NCI-H1417 treated with DMSO at 0.1 percent for 48 hours (cell line): ENCODE measurements around the gene RNF224.
A peak's percentile ranks its signal among the peaks of the same experiment; 100 is the strongest.
"Not testable (repeated sequence)": the region's sequence is repeated elsewhere in the genome, so short reads cannot be mapped to it uniquely, and the experiment has no call there.

Source experiments
- DNase-seq: peaks from one replicate; lab custom pipeline; 2025; lab: John Stamatoyannopoulos, UW

Gene RNF224

DNA sequence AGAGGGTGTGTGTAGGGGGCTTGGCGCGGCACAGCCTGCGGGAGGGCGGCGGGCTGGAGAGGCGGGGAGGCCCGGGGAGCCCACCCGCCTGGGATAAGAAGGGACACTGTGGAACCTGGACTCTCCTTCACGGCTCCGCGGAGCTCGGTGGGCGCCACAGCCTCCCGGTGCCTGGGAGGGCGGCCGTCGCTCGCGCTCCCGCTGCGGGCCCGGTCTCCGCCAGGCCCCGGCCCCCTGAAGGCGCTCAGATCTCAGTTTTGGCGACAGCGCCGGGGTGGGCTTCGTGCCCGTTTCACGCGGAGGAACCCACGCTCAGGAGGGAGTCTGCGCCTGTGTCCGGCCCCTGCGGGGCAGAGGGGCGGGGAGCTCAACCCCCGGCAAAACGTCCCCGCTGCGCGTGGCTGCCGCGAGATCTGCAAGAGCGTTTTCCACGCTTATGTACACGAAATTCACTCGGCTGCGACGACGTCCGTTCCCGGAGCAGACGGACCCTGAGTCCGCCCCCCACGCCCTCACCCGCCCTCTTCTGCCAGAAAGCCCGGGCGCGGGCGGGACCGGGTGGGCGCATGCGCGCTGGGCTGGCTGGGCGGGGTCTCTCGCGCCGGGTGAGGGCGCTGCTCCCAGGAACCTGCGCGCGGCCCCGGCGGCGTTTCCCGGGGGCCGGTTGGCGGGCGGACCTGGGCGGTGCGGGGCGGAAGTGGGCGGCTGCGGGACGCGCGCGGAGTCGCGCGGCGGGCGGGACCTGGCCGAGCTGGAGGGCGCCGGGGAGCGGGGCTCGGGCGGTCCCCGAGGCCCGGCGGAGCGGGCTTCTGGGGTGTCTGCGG, 27.5 kb downstream of the RNF224 start, which contains the start of gene NELFB:
TSS of gene NELFB (plus strand) at position 704 of the 824 bp plus-strand sequence.
- DNase-seq: peak; percentile 46

DNA sequence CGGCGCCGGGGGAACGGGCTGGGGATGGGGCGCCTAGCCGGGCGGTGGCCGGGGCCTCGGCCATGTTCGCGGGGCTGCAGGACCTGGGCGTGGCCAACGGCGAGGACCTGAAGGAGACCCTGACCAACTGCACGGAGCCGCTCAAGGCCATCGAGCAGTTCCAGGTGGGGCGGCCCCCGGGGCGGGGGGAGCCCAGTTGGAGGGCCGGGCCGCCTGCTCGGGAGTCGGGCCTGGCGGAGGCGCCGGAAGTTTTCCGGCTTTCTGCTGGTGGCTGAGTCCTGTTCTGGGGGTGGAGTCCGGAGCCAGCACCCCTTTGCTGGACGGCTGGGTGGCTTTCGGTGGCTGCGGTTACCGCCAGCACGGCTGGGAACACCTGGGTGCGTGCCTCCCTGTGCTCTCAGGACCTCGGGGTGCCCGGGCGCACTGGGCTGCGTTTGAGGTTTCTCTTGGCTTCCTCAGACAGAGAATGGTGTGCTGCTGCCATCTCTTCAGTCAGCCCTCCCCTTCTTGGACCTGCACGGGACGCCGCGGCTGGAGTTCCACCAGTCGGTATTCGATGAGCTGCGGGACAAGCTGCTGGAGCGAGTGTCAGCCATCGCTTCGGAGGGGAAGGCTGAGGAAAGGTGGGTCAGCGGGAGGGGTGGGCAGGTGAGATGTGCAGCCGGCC, 28.3 kb downstream of the RNF224 start:
- DNase-seq: no peak

GRCh38 chr9:137256362-137256761, 29.1 kb downstream of the RNF224 start:
- no peak for DNase-seq

GRCh38 chr9:137256856-137257255, 29.6 kb downstream of the RNF224 start:
- no peak for DNase-seq

DNA sequence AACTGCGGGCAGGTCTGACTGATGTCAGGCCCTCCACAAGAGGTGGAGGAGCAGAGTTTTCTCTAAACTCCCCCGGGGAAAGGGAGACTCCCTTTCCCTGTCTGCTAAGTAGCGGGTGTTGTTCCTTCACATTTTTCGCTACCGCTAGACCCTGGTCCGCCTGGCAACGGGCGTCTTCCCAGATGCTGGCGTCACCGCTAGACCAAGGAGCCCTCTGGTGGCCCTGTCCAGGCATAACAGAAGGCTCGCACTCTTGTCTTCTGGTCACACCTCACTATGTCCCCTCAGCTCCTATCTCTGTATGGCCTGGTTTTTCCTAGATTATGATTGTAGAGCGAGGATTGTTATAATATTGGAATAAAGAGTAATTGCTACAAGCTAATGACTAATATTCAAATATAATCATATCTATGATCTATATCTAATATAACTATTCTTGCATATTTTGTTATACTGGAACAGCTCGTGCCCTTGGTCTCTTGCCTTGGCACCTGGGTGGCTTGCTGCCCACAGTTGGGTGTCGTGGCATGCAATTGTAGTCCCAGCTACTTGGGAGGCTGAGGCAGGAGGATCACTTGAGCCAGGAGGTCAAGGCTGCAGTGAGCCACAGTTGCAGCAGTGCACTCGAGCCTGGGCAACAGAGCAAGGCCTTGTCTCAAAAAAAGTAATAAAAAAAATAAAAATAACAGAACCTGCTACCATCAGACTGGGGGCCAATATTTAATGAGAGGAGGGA, 35.0 kb downstream of the RNF224 start:
- DNase-seq: not testable (repeated sequence)

DNA sequence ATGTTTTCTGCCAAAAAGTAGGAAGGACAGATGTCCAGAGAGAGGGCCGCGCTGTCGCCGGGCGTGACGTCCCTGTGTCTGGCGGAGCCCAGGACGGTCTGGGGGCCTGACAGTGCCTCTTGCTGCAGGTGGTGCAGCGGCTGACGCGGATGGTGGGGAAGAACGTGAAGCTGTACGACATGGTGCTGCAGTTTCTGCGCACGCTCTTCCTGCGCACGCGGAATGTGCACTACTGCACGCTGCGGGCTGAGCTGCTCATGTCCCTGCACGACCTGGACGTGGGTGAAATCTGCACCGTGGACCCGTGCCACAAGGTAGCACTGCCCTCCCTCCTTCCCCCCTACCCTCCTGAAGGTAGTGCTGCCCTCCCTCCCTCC, 35.6 kb downstream of the RNF224 start:
- no peak for DNase-seq

DNA sequence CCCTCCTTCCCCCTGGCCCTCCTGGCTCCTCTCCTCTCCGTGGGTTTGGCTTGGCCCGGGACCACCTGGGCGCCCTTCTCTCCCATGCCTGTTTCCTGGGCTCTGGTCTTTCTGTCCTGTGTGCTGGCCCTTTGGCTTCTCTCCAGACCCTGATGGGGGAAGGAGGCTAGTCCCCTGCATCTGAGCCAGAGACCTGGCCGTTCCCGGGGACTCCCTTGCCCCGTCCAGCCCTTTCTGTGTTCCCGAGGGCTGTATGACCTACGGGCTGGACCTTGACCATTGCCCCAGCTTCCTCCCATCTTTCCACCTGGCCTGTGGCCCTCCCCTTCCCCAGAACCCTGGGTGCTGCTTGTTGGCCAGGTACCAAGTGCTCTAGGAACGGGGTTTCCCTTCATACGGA, 36.2 kb downstream of the RNF224 start:
- no peak for DNase-seq

- no peak for DNase-seq
These were observed 36.8 kb downstream of the RNF224 start for GRCh38 chr9:137264067-137264466.

DNA sequence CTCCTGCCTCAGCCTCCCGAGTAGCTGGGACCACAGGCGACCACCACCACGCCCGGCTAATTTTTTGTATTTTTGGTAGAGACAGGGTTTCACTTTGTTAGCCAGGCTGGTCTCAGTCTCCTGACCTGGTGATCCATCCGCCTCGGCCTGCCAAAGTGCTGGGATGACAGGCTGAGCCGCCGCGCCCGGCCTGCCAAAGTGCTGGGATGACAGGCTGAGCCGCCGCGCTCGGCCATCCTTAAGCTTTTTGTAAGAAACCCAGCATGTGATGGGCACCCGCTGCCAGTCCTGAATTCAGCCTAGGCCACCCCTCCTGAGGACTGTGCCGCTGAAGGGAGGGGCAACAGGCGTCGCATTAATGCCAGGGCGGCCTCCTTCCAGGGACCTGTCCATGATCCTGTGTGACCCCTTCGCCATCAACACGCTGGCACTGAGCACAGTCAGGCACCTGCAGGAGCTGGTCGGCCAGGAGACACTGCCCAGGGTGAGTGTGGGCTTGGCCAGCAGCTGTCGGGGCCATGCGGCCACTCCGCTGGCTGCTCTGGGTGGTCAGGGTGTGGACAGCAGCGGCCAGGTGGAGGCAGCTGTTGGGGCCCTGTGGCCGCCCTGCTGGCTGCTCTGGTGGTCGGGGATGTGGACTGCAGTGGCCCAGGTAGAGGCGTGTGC, 38.3 kb downstream of the RNF224 start:
- DNase-seq: no peak

- DNase-seq: no peak
These were observed 38.8 kb downstream of the RNF224 start for GRCh38 chr9:137266162-137266527.

GRCh38 chr9:137266585-137267453, 39.5 kb downstream of the RNF224 start:
- no peak for DNase-seq

DNA sequence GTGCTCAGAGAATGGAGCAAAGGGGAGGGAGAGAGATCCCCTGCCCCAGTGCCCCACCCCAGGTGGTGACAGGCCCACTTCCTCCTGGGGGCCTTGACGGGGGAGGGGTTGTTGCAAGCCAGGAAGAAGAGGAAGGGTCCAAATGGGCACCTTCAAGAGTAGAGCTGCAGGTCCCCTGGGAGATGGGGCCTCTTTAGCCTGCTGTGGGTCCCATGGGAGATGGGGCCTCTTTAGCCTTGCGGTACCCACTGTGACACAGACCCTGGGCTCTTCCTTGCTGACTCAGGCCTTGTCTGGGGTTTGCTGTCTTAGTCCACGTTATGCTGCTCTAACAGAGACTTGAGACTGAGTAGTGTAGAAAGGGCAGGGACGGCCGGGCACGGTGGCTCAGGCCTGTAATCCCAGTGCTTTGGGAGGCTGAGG, 40.6 kb downstream of the RNF224 start:
- no peak for DNase-seq

DNA sequence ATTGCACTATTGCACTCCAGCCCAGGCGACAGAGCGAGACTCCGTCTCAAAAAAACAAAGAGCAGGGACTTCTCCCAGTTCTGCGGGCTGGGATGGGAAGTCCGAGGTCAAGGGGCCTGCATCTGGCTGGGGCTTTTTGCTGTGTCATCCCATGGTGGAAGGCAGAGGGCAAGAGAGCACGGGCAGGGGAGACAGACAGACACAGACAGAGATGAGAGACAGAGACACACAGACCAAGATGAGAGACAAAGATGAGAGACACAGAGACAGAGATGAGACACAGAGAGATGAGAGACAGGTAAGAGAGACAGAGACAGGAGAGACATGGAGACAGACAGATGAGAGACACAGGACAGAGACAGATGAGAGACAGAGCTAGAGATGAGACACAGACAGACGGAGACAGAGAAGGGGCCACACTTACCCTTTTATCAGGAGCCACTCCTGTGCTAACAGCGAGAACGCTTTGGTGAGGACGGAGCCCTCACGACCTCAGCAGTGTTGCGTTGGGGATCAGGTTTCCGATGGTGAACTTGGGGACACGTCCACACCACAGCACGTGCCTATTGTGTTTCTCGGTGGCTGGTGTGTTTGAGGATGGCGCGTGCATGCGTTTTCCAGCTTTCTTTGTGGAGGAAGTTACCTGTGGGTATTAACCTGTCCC, 41.4 kb downstream of the RNF224 start:
- DNase-seq: no peak

DNA sequence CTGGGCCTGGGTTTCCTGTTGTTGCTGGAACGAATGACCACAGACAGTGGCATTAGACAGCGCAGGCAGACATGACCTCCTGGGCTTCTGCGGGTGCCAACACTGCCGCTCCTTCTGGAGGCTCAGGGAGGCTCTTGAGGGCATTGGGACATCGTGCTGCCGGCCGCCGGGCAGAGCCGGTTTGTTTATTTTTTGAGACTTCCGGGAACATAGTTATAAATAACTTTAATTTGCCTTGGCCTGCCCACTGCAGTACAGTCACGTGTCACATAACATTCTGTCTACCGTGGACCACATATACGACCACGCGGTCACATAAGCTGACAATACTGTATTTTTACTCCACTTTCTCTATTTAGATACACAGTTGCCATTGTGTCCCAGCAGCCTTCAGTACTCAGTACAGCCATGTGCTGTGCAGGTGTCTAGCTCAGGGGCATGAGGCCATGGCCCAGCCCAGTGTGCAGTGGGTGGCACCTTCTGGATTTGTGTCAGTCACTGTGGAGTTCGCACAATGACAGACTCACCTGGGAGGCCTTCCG, 42.0 kb downstream of the RNF224 start:
- no peak for DNase-seq

DNA sequence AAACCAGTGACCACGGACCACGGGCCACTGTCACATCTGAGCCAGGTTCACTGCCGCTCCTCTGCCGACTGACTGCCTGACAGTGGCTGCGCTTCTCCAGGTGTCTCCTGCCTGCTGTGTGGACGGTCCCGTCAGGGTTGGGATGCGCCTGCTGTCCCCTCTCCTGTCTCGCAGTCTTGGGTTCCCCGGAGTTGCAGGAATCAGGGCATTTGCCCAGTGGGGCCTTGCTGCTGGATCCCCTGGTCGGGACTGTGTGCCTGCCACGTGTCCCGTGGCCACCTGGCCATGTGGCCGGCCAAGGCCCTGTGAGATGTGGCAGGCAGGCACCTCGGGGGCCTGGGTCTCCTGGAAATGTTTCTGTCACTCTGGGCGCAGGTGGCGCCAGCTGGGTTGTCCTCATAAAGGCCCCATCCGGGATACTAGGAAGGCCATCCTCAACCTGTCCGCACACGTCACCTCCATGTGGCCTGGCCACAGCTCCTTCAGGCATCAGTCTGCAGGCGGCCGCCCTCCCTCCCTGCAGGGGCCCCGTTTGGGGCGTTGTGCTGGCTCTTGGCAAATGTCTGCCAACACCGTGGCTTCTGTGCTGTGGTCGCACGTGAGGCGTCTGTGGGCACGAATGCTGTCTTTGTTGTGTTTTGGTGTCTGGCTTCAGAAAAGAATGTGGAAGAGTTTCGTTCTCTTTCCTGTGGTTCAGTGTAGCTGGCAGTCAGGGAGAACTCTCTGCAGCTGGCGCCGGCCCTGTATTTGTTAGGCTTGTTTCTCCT, 43.8 kb downstream of the RNF224 start:
- no peak for DNase-seq

DNA sequence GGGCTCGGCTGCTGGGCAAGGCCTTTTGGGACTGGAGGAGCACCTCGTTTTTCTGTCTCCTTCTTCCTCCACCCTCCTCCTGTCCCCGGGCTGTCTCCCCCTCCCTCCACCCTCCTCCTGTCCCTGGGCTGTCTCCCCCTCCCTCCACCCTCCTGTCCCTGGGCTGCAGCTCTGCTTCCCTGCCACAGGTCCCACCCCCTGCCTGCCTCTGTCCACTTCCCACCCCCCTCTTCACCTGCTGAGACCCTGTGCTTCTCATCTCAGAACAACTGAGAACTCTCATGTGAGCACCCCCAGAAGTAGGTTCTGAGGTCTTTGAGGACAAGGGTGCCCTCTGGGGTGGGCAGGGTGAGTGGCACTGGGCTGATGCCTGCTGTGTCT, 44.4 kb downstream of the RNF224 start:
- DNase-seq: no peak

DNA sequence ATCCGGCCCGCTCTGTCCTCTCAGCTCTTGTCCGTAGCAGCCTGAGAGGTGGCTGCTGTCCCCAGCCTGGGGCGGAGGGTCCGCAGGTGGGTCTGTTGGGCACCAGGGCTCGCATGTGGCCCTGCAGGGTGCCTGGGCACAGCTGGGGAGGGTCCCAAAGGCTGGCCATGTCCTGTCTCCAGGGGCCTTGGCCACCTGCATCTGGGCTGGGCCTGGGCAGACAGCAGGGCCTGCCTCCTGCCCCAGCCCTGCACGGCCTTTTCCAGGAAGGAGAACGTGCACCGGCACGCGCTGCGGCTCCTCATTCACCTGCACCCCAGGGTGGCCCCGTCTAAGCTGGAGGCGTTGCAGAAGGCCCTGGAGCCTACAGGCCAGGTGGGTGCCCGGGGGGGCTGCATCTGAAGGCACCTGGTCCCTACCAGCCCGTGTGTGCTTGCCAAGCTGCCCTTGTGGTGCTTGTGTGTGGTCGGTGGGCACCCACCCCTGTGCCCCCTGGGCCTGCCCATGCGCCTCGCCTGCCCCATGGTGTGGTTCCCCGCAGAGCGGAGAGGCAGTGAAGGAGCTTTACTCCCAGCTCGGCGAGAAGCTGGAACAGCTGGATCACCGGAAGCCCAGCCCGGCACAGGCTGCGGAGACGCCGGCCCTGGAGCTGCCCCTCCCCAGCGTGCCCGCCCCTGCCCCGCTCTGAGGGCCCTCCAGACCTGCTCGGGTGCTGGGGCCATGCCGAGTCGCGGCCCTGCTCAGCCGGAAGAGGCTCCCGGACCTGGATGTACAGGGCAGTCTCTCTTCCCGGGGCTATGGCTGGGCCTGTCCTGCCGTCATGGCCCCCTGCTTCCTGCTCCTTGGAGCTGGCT, 45.2 kb downstream of the RNF224 start:
- no peak for DNase-seq

GRCh38 chr9:137273095-137273490, 45.8 kb downstream of the RNF224 start:
- no peak for DNase-seq
